ENCODE measurements around the gene SYT5.

- TF ChIP-seq CTCF (IDR thresholded peaks at IDR 0.05) (no peak), POLR2A (IDR thresholded peaks at IDR 0.05) (no peak)
Observed at GRCh38 chr19:55153652-55154264, 26.3 kb downstream of the SYT5 start.
